Liver (tissue), 3 donors: ENCODE data around the gene KCNQ4.

Source experiments
- CTCF ChIP-seq: fragments of 150-350 bp; IDR thresholded peaks from 2 replicates; pipeline ENCODE4 v1.5.1; 2017; ENCODE audit warnings: improper control_type of control experiment, low read depth, low read length; ENCODE audit not compliant: missing input control
- HNF4G ChIP-seq: IDR thresholded peaks from 2 replicates; pipeline ENCODE4 v1.6.1; 2016; ENCODE audit warnings: antibody characterized with exemption
- JUND ChIP-seq, 2 donors: IDR thresholded peaks; 2 replicates each; pipeline ENCODE4 v1.6.1; 2016; ENCODE audit warnings: antibody characterized with exemption in 2 of 2
- ZBTB33 ChIP-seq: IDR thresholded peaks from 2 replicates; pipeline ENCODE4 v1.6.1; 2016; ENCODE audit warnings: antibody characterized with exemption
- donor health status: healthy.
- donor health status: healthy.

GRCh38 chr1:40776236-40777072 is 7.1 kb upstream of the KCNQ4 start:
- no peak for TF ChIP-seq ZBTB33
- TF ChIP-seq JUND (IDR thresholded peaks at IDR 0.05) = no peak
- no peak for TF ChIP-seq CTCF
- no peak for TF ChIP-seq HNF4G
